ENCODE data around the gene PLAU.
"Not testable (repeated sequence)": the region's sequence is repeated elsewhere in the genome, so short reads cannot be mapped to it uniquely, and the experiment has no call there.

PLAU gene

DNA sequence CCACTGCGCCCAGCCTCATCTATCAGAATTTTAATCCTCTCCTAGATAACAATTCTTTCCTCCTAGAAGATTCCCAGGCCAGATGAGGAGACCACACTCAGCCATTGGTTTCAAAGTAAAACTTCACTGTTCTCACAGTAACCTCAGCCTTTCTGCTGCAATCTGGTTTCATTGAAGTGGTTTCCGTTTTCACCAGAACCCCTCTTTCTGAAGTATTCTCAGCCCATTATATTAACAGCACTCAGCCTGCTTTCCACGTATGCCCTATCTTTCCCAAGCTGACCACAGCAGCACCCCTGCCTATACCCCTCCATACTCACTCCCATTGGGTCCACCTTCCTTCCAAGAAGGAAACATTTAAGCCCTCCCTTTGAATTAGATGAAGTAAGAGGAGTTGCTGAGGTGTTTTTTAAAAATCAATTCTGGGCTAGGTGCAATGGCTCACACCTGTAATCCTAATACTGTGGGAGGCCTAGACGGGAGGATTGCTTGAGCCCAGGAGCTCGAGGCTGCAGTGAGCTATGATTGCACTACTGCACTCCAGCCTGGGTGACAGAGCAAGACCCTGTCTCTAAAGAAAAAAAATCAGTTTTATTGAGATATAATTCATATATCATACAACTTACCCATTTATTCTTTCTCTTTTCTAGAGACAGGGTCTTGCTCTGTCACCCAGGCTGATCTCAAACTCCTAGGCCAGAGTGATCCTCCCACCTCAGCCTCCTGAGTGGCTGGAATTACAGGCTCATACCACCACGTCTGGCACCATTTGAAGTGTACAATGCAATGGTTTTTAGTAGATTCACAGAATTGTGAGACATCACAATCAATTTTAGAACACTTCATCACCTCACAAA lies 11.3 kb downstream of the PLAU start:
- DNase-seq (ENCODE audit: low read depth in 2 of 2) = no peak

DNA sequence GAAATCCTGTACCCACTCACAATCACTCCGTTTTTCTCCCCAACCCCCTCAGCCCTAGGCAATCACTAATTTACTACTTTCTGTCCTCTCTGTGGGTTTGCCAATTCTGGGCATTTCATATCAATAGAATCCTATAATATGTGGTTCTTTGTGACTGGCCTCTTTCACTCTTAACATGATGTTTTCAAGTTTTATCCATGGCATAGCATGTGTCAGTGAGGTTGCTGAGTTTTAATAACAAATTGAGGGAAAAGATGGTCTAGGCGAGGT lies 11.9 kb downstream of the PLAU start:
- DNase-seq (ENCODE audit: low read depth in 2 of 2) = no peak

DNA sequence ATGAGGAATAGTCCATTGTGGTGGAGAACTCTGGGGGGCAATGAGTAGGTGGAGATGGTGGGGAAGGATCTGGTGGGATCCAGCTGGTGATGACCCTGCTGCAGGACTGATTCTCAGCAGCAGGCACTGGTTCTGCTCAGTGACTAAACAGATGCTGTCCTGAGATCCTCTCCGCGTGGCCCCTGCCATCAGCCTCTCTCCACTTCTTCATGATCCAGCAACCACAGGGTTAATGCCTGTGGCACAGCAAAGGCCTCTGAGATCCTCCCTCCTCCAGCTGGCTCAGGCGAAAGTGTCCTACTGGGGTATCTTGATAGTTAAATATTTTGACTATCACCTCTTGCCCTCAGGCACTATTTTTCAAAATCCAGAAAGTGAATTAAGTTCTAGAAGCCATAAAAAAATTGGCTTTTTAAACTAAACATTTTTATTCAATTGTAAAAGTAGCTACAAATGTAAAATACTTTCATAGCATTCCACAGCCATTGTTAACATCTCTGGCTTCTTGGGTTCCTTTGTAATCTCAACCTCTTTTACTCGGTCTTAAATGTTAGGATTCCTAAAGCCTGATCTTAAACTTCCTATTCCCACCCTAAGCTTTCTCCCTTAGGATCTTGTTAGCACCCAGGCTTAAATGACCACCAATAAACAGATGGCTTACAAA lies 13.1 kb downstream of the PLAU start:
- no peak for DNase-seq (ENCODE audit: low read depth in 2 of 2)

DNA sequence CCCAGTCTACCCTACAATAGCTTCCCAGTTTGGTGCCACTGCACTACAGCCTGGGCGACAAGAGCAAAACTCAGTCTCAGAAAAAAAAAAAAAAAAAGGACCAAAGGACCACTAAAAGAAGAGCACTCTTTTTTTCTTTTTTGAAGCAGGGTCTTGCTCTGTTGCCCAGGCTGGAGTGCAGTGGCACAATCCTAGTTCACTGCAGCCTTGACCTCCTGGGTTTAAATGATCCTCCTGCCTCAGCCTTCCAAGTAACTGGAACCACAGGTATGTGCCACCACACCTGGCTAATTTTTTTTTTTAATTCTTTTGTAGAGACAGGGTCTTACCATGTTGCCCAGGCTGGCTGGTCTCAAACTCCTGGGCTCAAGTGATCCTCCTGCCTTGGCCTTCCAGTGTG lies 14.0 kb downstream of the PLAU start:
- no peak for DNase-seq (ENCODE audit: low read depth in 2 of 2)

DNA sequence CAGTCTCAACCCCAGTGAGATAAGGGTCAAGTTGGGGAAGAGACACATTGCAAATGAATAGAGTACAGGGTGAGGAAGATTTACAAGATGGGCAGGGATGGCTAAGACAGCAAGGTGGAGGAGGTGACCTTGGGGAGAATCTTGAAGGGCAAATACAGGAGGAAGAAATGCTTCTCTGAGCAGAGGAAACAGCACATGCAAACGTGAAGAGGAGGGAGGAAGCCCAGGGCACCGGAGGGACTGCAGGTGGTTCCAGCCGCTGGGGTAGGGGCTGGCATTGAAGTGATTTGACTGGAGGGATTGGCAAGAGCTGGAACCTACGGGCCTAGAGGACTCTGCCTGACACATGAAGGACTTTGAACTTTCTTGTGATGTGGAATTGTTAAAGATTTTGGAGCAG lies 14.6 kb downstream of the PLAU start:
- no peak for DNase-seq (ENCODE audit: low read depth in 2 of 2)

DNA sequence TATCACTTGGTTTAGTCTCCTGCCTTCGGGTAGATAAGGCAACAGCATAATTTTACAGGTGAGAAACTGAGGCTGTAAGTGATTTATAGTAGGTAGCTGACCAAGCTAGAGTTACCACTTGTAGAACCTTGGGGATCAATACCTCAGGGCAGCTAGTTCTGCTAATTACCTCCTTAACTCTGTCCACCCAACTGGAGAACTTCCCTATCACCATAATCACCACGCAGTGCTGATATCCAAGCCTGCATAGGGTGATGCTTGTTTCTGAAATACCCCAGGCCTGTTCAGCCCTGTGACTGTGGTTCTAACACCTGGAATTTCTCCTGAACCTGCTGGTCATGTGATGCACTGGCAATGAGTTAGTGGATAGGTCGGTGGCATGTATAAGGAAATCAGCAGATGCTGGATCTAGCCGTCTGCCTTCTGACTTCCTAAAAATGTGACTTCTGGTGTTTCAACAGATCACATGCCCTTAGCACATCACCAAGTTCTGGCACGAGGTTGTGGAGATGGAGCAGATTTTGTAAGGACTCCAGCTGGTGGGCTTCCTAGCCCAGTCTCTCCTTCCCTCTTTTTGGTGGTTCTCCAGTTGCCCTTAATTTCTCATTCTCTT lies 15.3 kb downstream of the PLAU start:
- DNase-seq (ENCODE audit: low read depth in 2 of 2) = no peak

DNA sequence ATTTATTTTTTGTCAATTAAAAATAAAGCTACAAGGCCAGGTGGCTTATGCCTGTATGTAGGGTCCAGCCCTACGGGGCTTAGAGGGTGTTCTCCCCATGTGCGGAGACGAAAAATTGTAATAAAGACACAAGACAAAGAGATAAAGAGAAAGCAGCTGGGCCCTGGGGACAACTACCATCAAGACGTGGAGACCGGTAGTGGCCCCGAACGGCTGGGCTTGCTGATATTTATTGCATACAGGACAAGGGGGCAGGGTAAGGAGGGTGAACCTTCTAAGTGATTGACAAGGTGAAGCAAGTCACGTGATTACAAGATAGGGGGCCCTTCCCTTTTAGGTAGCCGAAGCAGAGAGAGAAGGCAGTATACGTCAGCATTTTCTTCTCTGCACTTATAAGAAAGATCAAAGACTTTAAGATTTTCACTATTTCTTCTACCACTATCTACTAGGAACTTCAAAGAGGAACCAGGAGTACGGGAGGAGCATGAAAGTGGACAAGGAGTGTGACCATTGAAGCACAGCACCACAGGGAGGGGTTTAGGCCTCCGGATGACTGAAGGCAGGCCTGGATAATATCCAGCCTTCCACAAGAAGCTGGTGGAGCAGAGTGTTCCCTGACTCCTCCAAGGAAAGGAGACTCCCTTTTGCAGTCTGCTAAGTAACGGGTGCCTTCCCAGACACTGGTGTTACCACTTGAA lies 19.8 kb downstream of the PLAU start:
- DNase-seq (ENCODE audit: low read depth in 2 of 2) = not testable (repeated sequence)

DNA sequence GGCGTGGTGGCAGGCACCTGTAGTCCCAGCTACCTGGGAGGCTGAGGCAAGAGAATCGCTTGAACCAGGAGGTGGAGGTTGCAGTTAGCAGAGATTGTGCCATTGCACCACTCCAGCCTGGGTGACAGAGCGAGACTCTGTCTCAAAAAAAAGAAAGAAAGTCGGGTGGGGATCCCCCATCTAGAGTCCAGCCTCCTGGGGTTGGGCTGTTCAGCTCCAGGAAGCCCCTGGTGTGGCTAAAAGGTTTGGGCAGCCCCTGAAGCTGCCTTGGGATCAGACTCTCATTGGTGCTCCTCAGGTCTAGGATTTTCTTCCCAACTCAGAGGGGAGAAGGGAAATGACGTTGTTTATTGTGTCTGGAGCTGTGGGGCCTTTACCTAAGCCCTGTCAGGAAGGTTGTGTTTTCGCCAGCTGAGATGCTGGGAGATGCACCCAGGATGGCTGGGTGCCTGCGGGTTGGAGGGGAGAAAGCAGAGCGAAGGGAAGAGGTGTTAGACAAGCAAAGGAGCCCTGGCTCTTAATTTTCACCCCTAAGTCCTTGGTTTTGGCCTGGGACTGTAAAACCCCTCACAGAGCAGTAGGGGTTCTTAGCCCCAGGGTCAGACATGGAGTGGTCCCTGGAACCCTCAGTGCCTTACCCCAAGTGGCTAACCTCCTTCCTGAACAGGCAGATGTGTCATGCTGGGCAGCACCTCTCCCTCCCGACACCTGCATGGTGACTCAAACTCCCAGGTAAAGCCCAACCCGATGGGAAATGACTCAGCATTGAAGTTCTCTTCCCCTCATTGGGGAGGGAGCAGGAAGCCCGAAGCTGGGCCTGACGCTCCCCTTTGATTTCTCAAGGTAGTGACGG lies 21.1 kb downstream of the PLAU start:
- peak in 1 of 2 donors; percentile 21 for DNase-seq (ENCODE audit: low read depth in 2 of 2)

DNA sequence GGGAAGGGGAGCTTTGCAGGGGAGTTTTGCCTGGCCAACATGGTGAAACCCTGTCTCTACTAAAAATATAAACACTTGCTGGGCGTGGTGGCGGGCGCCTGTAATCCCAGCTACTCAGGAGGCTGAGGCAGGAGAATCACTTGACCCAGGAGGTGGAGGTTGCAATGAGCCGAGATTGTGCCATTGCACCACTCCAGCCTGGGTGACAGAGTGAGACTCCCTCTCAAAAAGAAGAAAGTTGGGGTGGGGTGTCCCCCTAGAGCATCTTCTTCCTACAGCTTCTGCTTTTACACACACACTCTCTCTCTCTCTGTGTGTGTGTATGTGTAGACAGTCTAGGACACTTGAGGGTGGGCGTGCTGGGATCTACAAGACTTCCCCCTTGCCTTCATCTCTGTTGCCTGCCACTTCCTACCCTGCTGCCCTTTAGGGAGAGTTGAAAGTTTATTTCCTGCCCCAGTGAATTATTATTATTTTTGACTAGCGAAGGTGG lies 21.7 kb downstream of the PLAU start:
- DNase-seq (ENCODE audit: low read depth in 2 of 2) = no peak

DNA sequence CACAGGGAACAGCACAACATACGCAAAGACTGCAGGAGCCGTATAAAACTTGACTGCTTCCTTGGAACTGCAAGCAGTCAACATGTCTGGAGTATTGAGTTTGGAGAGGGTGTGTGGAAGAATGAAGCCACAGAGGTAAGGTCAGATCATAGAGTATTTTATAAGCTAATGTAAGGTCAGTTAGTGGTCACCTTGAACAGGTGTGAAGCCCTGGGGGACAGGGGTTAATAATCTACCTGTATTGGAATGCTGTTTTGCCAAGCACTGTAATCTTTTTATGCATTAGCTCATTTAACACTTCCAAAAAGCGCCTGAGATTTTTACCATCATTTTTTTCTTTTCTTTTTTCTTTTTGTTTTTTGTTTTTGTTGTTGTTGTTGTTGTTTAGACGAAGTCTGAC lies 23.1 kb downstream of the PLAU start:
- no peak for DNase-seq (ENCODE audit: low read depth in 2 of 2)

DNA sequence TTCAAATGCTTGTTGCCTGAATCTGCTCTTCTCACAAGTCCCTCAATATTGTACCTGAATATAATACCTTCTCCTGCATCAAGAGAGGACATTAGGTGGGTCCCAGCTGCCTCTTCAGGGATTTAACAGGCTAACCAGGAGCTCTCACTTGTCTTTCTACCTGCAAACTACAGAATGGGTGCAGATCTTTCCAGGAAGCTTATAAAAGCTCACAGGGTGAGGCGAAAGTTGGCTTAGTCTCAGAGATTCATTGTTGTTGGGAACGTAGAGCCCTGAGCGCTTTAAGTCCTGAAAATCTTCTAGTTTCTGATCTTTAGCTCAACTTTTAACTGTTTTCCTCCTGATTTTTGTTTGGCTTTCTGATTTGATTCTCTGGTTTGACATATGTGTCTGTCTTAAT lies 25.0 kb downstream of the PLAU start:
- DNase-seq (ENCODE audit: low read depth in 2 of 2) = no peak

DNA sequence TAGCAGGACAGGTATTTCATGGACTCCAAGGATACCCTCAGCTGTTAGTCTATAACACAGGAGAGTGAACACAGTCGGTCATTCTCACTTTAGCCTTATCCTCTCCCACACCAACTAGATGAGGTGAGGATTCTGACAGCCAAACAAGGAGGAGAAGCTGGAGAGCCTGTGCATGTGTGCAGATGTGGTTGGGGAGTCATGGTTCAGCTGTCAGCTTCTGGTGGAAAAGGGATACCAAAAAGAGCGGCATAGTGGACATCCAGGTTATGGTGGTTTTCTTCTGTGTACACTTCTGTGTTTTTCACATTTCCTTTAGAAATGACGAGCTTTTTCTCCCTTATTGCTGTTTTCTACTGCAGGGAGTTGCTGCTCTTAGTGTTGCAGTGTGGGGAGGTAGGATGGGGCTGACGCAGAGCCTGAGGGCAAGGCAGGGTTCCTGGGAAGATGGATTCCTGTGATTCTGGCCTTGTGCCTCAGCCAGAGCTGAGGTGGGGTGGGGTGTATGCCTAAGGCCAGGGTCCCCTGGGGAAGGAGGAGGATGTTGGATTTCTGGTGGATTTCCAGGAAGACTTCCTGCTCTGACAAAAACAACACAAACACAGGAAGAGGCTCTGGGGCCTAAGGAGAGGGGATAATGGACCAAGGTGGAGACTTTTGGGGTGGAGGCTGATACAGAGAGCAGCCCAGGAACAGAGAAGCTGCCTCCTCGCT lies 26.6 kb downstream of the PLAU start:
- DNase-seq (ENCODE audit: low read depth in 2 of 2) = no peak

DNA sequence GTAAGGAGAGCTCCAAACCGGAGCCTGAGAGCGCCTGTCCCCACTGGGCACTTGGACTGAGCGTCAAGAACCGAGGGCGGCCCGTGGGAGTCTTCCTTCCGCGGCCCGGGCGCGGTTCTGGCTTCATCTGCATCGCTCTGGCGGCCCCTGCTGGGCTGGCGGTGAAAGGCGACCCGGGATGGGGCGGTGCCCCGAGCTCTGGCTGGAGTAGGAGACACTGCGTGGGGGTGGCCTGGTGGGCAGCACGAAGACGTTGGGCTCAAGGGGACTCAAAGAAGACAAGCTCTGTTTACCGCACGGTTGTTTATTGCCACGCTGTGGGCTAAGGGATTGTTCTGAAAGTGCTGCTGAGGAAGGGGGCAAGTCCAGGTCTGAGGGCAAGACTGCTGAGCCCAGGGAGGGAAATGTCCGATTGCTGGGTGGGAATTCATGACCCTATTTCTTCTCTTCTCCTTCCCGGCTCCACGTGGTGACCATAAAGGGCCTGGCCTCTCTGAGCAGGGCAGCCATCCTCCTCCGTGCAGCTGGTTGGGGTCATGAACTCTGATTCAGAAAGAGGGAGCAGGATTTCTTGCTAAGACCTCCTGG lies 29.8 kb downstream of the PLAU start:
- peak; percentile 54 to 75 for DNase-seq (ENCODE audit: low read depth in 2 of 2)

DNA sequence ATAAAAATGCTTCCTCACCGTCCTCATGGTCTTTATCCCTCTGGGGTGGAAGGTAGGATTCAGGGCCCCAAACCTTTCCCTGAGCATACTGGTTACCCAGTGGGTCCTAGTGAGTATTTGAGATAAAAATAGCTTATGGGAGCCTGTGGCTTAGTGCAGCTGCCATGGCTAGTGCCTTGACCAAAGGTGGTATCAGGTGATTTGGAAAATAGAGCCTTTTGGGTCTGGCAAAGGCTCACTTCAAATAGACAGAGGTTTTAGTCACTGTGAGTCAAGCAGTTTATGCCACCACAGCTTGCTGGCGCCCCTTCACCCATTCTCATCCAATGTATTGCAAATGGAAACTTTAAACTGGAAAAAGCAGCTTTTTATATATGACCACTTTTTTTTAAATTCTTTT lies 30.4 kb downstream of the PLAU start:
- no peak for DNase-seq (ENCODE audit: low read depth in 2 of 2)

DNA sequence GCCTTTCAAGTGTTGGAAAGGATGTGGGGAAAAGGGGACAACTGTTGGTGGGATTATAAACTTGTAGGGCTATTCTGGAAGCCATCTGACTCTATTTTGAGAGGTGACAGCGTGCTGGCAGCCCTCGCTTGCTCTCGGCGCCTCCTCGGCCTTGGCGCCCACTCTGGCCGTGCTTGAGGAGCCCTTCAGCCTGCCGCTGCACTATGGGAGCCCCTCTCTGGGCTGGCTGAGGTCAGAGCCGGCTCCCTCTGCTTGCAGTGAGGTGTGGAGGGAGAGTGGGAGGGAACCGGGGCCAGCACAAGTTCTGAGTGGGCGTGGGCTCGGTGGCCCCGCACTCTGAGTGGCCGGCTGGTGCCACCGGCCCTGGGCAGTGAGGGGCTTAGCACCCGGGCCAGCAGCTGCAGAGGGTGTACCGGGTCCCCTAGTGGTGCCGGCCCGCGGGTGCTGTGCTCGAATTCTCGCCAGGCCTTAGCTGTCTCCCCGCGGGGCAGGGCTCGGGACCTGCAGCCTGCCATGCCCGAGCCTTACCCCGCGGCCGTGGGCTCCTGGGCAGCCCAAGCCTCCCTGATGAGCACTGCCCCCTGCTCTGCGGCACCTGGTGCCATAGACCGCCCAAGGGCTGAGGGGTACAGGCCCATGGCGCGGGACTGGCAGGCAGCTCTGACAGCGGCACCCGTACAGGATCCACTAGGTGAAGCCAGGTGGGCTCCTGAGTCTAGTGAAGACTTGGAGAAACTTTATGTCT lies 33.6 kb downstream of the PLAU start:
- no peak for DNase-seq (ENCODE audit: low read depth in 2 of 2)

DNA sequence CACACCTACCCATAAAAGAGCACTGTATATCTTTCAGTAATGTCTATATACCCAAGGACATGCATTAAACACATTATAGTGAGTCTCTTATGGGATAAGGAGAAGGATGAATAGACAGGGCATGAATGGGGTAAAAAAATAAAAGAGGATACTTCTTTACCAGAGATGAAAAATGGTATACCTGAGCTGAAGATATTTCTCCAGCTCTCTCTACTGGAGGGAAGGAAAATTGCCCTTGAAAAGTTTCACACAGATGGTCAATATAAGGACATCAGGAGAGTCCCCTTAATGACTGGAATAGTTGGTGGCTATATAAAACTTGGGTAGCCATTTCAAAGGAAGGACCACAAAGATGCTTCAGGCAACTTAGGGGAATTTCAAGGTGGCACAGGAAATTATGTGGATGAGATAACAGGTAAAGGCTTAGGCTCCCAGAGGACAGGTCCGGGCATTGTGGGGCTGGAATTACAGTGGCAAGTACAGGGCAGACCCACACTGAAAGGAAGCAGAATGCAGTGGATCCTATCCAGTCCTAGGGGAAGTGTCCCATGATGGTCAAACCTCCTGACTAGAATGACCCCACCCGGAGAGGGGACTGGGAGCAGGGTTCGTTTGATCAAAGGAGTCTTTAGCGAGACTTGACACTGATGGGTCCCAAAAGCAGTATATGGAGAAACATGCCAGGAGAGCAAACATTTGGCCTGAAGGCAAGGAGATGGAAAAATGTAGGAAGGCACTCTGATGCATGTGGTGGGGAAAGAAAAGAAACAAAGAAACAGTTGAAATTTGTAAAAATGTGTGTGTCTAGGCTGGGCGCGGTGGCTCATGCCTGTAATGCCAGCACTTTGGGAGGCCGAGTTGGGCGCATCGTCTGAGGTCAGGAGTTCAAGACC lies 35.6 kb downstream of the PLAU start:
- DNase-seq (ENCODE audit: low read depth in 2 of 2) = no peak

DNA sequence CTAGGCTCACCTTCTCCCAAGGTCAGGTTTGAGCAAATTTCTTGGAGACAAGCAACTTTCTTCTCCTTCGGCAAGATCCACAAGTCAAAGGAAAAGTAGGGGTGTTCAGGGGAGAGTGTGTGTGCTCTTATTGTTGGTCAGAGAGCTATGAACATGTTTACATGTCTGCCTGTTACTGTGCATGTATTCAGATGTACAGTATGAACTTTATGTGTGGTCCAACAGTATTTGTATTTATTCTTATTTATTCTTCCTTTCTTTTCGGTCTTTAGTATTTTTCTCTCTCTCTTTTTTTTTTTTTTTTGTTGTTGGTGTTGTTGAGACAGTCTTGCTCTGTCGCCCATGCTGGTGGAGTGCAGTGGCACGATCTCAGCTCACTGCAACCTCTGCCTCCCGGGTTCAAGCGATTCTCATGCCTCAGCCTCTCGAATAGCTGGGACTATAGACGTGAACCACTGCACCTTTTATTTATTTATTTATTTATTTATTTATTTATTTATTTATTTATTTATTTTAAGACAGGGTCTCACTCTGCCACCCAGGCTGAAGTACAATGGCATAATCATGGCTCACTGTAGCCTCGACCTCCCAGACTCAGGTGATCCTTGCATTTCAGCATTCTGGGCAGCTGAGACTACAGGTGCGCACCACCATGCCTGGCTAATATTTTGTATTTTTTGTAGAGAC lies 38.2 kb downstream of the PLAU start:
- no peak for DNase-seq (ENCODE audit: low read depth in 2 of 2)
